ENCODE data around the gene BAZ1A.
"Not testable (repeated sequence)": the region's sequence is repeated elsewhere in the genome, so short reads cannot be mapped to it uniquely, and the experiment has no call there.

Gene BAZ1A

GRCh38 chr14:34851395-34851794, 23.8 kb downstream of the BAZ1A start:
- DNase-seq: no peak

- DNase-seq: no peak
These were observed 29.3 kb downstream of the BAZ1A start for GRCh38 chr14:34845869-34846268.

GRCh38 chr14:34843011-34843554, 32.1 kb downstream of the BAZ1A start:
- no peak for DNase-seq

GRCh38 chr14:34837801-34838322, 37.3 kb downstream of the BAZ1A start:
- no peak for DNase-seq

- no peak for DNase-seq
These were observed 39.8 kb downstream of the BAZ1A start for GRCh38 chr14:34835312-34835711.

GRCh38 chr14:34833549-34834523, 41.3 kb downstream of the BAZ1A start:
- no peak for DNase-seq

GRCh38 chr14:34826661-34827060, 48.5 kb downstream of the BAZ1A start:
- DNase-seq: no peak

- DNase-seq: no peak
These were observed 50.3 kb downstream of the BAZ1A start for GRCh38 chr14:34824826-34825225.

- no peak for DNase-seq
These were observed 50.9 kb downstream of the BAZ1A start for GRCh38 chr14:34824256-34824655.

GRCh38 chr14:34817768-34818167, 57.4 kb downstream of the BAZ1A start:
- DNase-seq: no peak

GRCh38 chr14:34810028-34810427, 65.1 kb downstream of the BAZ1A start:
- DNase-seq: no peak

GRCh38 chr14:34806257-34806656, 68.9 kb downstream of the BAZ1A start:
- no peak for DNase-seq

- DNase-seq: no peak
These were observed 70.2 kb downstream of the BAZ1A start for GRCh38 chr14:34804933-34805332.

- not testable (repeated sequence) for DNase-seq
These were observed 76.3 kb downstream of the BAZ1A start for GRCh38 chr14:34798861-34799260.

- DNase-seq: no peak
These were observed 77.2 kb downstream of the BAZ1A start for GRCh38 chr14:34797747-34798583.

GRCh38 chr14:34796902-34797301, 78.3 kb downstream of the BAZ1A start:
- no peak for DNase-seq

GRCh38 chr14:34794941-34795340, 80.2 kb downstream of the BAZ1A start:
- no peak for DNase-seq

GRCh38 chr14:34794217-34794616, 80.9 kb downstream of the BAZ1A start:
- no peak for DNase-seq

GRCh38 chr14:34792598-34792997, 82.6 kb downstream of the BAZ1A start:
- no peak for DNase-seq

GRCh38 chr14:34785223-34786006, 89.7 kb downstream of the BAZ1A start:
- DNase-seq: no peak

GRCh38 chr14:34782031-34782430, 93.1 kb downstream of the BAZ1A start:
- no peak for DNase-seq

- DNase-seq: no peak
These were observed 93.9 kb downstream of the BAZ1A start for GRCh38 chr14:34781242-34781641.
